Hepatocyte (in vitro differentiated cells): ENCODE results near the gene LIN9.

ENCODE experiments used
- CTCF ChIP-seq: fragments of 200-600 bp; sonication (generic); IDR thresholded peaks from 2 replicates; pipeline ENCODE4 v1.5.1; 2016; ENCODE audit warnings: antibody characterized with exemption, mild to moderate bottlenecking; ENCODE audit not compliant: poor library complexity
- EZH2 ChIP-seq: fragments of 200-600 bp; sonication (generic); IDR thresholded peaks from 2 replicates; pipeline ENCODE4 v1.6.1; 2016; ENCODE audit warnings: antibody characterized with exemption, mild to moderate bottlenecking, borderline replicate concordance

GRCh38 chr1:226276077-226276682, 32.8 kb downstream of the LIN9 start:
- TF ChIP-seq CTCF (no peak), EZH2 (no peak)
